ENCODE results near the gene ITGA11.

ITGA11 gene

DNA sequence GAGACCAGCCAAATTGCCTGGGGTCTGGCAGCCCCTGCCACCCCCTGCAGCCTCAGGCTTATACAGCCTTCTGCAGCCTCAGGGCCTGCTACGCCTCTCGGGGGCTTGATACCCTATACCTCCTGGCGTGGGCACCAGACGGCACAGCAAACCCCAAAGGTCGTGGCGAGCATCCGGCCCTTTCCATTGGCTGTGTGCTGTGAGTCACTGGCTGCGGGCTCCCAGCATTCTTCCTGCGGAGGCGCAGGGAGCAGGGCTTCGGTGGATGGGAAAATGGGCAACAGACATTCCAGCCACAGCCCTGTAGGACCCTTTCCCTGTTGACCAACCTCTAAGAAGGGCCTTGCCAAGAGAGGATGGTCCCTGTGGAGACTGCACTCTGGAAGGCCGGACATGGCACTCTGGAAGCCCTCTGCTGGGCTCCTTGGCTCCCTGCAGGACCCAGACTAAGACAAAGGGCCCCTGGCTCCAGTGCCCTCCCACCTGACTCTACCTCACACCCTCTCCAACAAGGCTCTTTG is 59.6 kb downstream of the ITGA11 start:
- no peak for DNase-seq

GRCh38 chr15:68371851-68372250 is 60.1 kb downstream of the ITGA11 start:
- no peak for DNase-seq

DNA sequence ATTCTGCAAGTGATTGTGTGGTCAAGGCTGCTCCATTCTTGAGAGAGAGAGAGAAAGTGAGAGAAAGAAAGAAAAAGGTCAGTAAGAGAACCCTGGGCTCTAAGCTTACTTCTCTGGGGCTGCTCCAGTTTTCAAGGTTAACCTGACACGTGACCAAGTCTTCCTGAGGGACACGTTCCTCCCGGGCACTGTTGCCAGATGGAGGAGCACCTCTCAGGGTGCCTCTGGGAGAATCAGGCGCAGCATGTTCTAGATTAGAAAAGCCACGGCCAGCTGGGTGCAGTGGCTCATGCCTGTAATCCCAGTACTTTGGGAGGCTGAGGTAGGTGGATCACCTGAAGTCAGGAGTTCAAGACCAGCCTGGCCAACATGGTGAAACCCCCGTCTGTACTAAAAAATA is 60.8 kb downstream of the ITGA11 start:
- no peak for DNase-seq

GRCh38 chr15:68370768-68371151 is 61.2 kb downstream of the ITGA11 start:
- no peak for DNase-seq

- no peak for DNase-seq
Observed at GRCh38 chr15:68369931-68370767, 61.8 kb downstream of the ITGA11 start.

DNA sequence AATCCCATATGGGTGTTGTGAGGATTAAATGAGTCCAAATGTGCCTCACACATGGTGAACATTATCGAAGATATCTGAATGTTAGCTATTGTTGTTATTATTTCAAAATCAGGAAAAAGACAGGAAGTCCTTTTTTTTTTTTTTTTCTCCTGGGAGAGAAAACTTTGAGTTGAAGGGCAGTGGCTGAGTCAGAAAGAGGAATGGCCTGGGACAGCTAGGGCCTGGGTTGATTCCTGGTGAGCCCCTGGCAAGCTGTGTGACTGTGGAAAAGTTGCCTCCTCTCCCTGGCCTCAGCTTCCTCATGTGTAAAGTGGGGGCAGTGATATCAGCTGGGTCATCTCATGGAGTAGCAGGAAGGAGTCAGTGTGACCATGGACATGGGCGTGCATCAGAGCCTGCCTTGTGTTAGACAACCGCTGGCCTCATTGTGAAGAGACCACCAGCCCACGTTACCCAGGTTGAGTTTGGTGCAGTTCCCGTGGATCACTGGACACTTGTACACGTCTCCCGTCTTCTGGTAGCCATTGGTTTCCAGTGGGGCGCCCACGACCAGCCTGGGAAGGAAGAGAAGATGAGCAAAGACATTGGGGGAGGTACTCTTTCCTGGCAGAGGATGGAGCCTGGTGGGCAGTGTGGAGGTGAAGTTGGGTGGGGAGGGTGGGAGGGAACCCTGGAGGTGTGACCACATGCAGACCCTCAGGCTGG is 63.1 kb downstream of the ITGA11 start:
- DNase-seq = no peak

DNA sequence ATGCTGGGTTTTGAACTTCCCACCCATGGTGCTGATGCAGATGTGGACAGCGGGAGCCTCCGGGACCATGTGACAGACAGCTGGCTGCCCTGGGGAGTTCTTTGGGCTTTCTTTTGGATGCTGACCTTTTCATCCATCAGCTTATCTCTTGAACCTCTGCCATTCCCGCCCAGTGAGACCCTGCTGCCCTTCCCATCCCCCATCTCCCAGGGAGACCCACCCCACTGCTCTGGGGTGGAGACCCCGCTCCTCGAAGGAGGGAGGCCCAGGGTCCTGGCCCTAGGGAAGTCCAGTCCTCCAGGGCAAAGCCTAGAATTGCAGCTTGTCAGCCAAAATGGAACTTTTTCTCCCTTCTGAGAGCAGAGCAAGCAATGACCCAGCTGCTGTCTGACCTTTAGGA is 64.0 kb downstream of the ITGA11 start:
- DNase-seq = no peak

DNA sequence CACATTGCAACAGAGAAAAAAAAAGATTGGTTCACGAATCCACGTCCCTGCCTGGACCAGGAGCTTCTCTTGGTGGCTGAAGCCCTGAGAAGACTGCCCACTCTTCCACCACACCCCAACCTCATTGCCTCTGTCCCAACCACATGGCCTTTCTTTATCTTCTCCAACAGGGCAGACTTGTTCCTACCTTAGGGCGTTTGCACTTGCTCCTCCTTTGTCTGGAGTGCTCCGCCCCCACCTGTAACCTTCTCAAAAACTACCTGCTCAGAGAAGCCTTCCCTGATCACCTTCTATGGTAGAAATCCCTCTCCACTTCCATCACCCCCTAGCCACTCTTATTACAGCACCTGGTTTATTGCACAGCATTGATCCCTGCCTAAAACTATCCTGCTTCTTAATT is 64.7 kb downstream of the ITGA11 start:
- no peak for DNase-seq

DNA sequence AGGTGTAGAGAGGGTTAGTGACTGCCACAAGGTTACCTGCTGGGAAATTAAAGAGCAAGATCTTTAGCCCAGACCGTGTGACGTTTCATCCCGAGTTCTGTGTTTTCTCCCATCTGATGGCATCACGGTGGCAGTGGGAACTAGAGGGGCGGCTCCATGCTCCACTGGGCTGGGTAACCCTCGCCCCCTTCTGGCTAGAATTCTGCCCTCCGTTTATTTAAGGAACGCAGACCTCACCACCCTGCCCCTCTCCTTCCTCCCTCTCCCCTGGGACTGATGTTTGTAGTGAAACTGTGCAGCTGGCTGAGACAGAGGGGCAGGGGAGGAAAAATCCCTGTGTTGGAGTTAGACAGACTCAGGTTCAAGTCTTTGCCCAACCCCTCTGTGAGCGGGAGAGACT is 65.6 kb downstream of the ITGA11 start:
- no peak for DNase-seq

GRCh38 chr15:68365770-68366169 is 66.2 kb downstream of the ITGA11 start:
- no peak for DNase-seq

DNA sequence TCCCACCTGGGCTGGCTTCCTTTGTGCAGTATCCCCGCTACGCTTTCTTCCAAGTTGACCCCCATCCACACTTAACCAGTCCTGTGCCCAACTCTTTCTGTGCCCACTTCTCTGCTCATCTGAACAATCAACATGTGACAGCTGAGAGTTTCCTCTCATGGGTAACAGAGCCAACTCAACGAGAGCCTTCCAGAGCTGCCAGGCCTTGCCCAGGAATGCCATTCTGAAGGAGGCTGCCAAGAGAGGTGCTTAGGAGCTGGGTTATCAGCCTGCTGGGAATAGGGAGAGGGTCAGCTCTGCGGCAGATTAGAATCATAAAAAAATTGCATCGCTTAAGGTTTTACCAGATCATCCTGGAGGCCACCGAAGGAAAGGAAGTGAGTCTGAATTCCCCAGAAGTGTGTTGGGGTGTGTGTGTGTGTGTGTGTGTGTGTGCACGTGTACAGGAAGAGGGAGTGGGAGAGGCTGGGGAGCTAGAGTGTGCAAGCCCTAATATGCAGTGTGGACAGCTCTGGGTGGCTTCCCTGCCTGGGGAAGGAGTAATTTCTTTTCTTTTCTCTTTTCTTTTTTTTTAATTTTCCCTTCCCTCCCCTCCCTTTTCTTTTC is 66.7 kb downstream of the ITGA11 start:
- DNase-seq = no peak

DNA sequence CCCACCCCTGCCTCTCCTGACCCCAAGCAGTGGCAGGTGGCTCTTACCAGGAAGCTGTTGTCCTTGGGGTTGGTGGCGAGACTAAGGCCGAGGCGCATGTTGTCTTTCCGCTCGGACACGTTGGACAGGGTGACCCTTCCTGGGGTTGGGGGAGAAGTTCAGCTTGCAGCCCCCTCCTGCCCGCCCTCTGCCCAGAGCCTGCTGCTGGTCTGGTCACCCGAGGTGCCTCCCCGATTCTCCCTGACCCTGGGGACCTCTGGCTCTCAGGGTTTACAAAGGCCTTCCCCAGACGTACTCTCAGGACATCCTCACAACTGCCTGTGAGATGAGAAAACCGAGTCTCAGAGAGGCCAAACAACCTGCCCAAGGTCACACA is 67.3 kb downstream of the ITGA11 start:
- no peak for DNase-seq

DNA sequence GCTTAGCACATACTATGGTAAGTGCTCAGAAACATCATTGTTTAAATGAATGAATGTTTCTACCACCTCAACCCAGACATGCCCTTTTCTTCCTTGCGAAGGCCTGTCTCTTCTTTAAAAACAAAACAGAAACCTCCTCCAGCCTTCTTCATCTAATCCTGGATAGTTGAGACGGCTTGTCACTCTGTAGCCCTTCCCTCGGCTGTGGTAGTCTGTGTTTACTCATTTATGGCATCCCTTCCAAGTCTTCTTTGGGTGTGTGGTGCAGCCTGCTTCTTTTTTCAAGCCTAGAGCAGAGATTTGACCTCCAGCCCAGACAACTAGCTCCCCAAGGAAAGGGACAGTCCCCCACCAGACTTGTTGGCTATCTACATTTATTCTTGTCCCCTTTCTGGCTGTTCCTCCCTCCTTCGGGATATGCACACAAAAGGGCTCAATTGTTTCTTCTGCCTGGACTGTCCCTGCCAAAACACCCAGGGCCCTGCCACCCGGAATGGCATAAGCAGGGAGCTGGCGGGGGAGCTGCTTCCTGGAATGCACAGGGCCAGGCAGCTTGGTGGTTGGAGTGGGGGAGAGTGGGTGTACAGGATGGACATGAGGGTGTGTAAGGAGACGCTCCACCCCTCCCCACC is 67.8 kb downstream of the ITGA11 start:
- no peak for DNase-seq

DNA sequence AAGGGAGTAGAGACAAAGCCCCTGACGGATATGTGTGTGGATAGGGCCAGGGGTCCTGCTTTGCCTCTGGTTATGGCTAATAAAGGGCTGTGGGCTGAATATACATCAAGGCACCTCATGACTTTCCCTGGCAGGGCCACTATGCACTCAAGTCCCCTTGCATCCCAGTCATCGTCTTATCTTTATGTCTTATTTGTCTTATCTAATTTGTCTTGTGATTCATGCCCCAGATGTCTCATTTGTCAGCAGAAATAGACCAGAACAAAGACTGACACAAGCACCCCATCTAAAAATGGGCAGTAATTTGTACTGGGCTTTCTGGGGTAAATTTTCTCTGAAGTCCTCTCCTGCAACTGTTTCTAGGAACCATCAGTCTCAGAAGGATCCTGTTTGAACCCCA is 68.6 kb downstream of the ITGA11 start:
- DNase-seq = no peak

GRCh38 chr15:68362537-68363126 is 69.3 kb downstream of the ITGA11 start:
- DNase-seq = no peak

DNA sequence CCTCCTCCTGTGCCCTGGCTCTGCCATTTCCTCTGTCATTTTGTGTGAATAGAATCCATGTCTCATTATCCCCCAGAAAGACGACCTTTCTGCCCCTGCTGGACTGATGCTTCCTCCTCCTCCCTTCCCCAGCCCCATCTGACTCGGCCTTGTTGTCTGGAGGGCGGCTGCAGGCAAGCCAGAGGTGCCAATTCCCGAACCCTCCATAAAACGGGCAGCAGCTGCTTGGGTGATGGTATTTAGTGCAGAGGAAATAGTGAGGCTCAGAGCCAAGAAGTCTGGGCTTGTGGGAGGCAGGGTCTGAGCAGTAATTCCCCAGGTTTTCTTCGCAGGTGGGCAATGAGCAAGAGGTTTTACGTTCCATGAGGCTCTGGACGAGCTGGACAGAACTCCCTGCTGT is 71.2 kb downstream of the ITGA11 start:
- DNase-seq = no peak

- no peak for DNase-seq
Observed at GRCh38 chr15:68356778-68357177, 75.2 kb downstream of the ITGA11 start.

- DNase-seq = no peak
Observed at GRCh38 chr15:68354923-68355322, 77.0 kb downstream of the ITGA11 start.

DNA sequence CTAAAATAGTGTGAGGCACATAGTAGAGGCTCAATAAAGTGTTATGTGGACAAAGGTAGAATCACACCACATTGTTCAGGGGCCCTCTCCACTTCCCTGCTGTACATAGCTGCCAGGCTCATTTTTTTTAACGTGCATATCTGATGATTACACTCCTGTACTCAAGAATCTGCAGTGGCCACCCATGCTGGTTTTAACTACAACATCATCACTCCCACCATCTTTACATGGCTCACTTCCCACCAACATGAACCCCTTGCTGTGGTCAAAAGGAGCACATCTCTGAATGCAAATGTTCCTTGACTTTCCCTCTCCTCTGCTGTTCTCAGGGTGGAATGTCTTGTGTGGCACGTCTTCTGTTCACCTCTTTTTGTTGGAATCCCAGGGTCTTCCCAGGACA is 77.7 kb downstream of the ITGA11 start:
- DNase-seq = no peak

GRCh38 chr15:68353421-68354135 is 78.4 kb downstream of the ITGA11 start:
- no peak for DNase-seq

- no peak for DNase-seq
Observed at GRCh38 chr15:68352401-68353062, 79.4 kb downstream of the ITGA11 start.

GRCh38 chr15:68349151-68349550 is 82.8 kb downstream of the ITGA11 start:
- no peak for DNase-seq

All from stimulated activated naive CD4-positive, alpha-beta T cell treated with Interleukin-2 at 50 U/mL for 16 hours (primary cell).